ENCODE measurements around the gene TIAL1.

TIAL1 gene, protein sequence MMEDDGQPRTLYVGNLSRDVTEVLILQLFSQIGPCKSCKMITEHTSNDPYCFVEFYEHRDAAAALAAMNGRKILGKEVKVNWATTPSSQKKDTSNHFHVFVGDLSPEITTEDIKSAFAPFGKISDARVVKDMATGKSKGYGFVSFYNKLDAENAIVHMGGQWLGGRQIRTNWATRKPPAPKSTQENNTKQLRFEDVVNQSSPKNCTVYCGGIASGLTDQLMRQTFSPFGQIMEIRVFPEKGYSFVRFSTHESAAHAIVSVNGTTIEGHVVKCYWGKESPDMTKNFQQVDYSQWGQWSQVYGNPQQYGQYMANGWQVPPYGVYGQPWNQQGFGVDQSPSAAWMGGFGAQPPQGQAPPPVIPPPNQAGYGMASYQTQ

DNA sequence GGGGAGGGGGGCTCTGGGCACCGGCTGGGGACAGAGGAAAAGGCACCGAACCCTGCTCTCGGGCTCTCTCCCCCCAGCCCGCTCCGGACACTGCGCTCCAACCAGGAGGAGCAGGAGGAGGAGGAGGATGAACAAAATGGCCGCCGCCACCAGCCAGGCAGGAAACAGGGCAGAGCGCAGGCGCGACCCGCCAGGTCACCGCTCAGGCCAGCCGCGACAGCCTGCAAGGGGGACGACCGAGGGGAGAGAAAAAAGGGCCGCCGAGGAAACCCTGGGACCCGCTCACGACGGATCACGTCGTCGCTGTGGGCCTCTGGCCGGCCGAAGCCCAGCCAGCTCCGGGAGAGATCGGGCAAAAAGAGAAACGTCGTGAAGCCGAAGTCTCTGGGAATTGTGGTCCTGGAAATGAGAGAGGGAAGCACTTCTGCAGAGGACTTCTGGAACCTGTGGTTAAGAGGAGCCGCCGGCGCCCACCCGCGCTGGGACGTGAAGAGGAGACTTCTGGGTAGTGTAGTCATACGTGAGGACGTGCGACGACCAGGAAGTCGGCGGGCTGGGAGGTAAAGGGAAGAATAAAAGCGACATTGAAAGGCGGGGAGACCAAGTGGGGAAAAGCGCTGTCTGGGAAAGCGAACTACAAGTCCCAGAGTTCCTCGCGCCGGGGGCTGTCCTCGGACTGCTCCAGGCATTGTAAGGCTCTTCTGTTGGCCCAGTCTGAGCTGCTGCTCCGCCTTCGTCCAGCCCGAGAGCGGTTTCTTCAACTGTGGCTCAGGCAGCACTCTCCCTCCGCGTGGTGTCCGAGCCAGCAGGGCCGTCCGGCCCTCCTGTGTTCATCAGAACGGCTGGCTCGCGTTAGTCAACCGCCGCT lies at the start of gene TIAL1:
Gene TIAL1 (minus strand): TSS at position 428 of the 868 bp plus-strand sequence. CDS start 499 bp downstream, outside the sequence.
- DNase-seq (ENCODE audit: extremely low read depth, insufficient read length): peak; percentile 97
- no peaks in the 10 kb centered on the region for H3K27me3 ChIP-seq (replicated peaks; ENCODE audit: control insufficient read depth, insufficient read depth, low read length)
- H3K36me3 ChIP-seq (ENCODE audit: control insufficient read depth, insufficient read depth, low read length): no peaks in the 10 kb centered on the region
- TF ChIP-seq, protein P1, sequence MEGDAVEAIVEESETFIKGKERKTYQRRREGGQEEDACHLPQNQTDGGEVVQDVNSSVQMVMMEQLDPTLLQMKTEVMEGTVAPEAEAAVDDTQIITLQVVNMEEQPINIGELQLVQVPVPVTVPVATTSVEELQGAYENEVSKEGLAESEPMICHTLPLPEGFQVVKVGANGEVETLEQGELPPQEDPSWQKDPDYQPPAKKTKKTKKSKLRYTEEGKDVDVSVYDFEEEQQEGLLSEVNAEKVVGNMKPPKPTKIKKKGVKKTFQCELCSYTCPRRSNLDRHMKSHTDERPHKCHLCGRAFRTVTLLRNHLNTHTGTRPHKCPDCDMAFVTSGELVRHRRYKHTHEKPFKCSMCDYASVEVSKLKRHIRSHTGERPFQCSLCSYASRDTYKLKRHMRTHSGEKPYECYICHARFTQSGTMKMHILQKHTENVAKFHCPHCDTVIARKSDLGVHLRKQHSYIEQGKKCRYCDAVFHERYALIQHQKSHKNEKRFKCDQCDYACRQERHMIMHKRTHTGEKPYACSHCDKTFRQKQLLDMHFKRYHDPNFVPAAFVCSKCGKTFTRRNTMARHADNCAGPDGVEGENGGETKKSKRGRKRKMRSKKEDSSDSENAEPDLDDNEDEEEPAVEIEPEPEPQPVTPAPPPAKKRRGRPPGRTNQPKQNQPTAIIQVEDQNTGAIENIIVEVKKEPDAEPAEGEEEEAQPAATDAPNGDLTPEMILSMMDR (IDR thresholded peaks at IDR 0.05; ENCODE audit: insufficient read depth, low read length, poor library complexity, severe bottlenecking): no peak
- peak within 1 kb of the TSS; percentile 83 for H3K4me3 ChIP-seq (replicated peaks; ENCODE audit: low read depth, low read length)

DNA sequence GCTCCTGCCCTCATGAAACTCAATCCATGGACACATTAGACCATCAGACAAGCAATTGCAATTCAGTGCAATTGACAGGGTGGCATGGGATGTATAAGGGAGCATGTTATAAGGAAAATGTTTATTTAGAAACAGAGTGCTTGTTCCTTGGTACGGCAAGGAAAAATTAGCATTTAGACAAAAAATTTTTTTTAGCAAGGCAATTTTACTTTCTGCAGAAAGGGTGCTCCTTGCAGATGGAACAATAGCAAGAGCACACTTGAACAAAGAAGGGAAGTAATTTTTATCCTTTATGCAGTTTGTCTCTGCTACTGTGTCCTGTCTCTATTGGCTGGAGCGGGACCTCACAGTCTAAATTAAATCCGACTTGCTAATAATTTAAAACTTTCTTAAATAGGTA lies 48.2 kb upstream of the TIAL1 start:
- H3K36me3 ChIP-seq (ENCODE audit: control insufficient read depth, insufficient read depth, low read length): no peaks in the 10 kb centered on the region
- DNase-seq (ENCODE audit: extremely low read depth, insufficient read length): no peak
- no peak overlapping the region for H3K4me3 ChIP-seq (replicated peaks; ENCODE audit: low read depth, low read length)
- TF ChIP-seq, protein P1 (IDR thresholded peaks at IDR 0.05; ENCODE audit: insufficient read depth, low read length, poor library complexity, severe bottlenecking): no peak
- H3K27me3 ChIP-seq (replicated peaks; ENCODE audit: control insufficient read depth, insufficient read depth, low read length): no peaks in the 10 kb centered on the region

DNA sequence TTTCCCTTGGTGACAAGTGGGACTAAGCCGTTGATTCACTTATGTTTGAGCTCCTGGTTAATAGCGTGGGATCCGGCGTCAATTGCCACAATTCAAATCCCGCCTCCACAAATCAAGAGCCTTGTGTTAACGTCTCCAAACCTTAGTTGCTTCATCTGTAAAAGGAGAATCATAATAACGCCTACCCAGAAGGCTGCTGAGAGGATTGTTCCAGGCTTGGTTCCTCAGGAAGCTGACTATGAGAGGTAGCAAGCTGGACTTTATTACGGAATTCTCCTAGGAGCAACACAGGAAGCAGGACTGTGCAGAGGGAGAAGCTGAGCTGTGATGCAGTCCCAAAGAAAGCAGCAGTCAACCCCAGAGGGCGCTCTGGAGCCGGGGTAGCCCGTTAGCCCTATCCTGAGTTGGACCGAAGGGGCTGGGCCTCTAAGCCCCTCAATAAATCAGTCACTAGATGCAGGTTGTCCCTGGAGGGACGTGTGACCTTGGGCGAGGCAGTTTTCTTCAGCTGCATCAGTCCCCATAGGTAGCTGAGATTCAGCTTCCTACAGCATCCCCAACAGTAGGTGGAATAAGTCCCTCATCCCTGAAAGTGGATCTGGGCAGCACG lies 47.5 kb upstream of the TIAL1 start:
- TF ChIP-seq, protein P1 (IDR thresholded peaks at IDR 0.05; ENCODE audit: insufficient read depth, low read length, poor library complexity, severe bottlenecking): no peak
- Histone ChIP-seq H3K4me3 (replicated peaks; ENCODE audit: low read depth, low read length) (no peak overlapping the region), H3K36me3 (ENCODE audit: control insufficient read depth, insufficient read depth, low read length) (no peaks in the 10 kb centered on the region), H3K27me3 (replicated peaks; ENCODE audit: control insufficient read depth, insufficient read depth, low read length) (no peaks in the 10 kb centered on the region)
- no peak for DNase-seq (ENCODE audit: extremely low read depth, insufficient read length)

DNA sequence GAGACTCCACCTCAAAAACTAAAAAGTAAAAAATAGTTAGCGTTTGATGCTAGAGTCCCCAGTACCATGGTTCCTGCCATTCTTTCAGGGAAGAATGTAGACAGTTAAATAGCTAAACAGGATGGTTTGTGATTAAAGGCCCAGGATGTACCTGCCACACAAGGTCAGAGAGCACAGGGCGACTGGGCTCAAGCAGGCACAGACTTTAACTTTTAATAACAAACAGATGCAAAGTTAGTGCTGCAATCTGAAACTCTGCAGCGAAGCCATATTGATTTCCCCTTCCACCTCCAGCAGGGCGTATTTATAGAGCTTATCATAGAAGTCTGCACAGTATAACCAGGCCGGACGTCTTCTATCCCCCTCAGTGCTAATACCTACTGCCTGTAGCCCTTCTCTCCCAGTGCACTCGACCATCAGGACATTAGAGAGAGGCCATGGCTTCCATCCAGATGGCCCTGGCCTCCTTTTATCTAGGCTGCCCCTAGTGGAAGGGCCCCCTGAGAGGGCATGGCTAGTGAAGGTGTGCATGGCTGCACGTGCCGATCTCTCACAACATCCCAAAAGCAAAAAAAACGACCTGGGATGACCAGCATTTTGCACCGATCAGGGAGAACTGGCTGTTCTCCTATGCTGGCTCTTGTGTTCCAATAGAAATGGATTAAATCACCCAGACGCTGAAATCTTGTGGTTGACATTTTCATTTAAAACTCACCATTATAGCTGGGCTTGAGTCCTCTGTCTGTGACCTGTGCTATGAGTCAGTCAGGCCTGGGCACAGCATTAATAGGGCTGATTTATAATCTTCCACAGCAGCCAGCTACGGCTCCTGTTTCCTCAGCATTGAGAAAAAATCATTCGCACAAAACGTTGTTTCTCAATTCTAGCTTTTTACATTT lies 46.8 kb upstream of the TIAL1 start:
- TF ChIP-seq, protein P1 (IDR thresholded peaks at IDR 0.05; ENCODE audit: insufficient read depth, low read length, poor library complexity, severe bottlenecking): no peak
- Histone ChIP-seq H3K4me3 (replicated peaks; ENCODE audit: low read depth, low read length) (no peak overlapping the region), H3K36me3 (ENCODE audit: control insufficient read depth, insufficient read depth, low read length) (no peaks in the 10 kb centered on the region), H3K27me3 (replicated peaks; ENCODE audit: control insufficient read depth, insufficient read depth, low read length) (no peaks in the 10 kb centered on the region)
- DNase-seq (ENCODE audit: extremely low read depth, insufficient read length): no peak

DNA sequence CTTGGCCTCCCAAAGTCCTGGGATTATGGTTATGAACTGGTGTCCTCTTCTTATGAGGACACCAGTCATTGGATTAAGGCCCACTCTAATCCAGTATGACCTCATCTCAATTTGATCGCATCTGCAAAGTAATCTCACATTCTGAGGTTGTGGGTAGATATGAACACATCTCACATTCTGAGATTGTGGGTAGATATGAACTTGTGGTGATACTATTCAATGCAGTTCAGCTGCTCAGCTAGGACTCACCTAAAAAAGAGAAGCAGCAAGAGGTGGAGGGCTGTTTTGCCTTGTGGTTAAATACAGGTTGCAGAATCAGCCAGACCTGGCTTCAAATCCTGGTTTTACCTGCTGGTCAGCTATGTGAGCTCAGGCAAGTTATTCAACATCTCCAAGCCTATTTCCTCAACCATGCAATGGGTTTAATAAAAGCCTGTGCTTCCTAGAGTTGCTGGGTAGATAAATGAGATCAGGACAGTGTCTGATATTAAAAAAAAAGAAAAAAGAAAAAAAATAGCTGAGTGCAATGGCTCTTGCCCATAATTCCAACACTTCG lies 45.9 kb upstream of the TIAL1 start:
- Histone ChIP-seq H3K4me3 (replicated peaks; ENCODE audit: low read depth, low read length) (no peak overlapping the region), H3K27me3 (replicated peaks; ENCODE audit: control insufficient read depth, insufficient read depth, low read length) (no peaks in the 10 kb centered on the region), H3K36me3 (ENCODE audit: control insufficient read depth, insufficient read depth, low read length) (no peaks in the 10 kb centered on the region)
- DNase-seq (ENCODE audit: extremely low read depth, insufficient read length): no peak
- TF ChIP-seq, protein P1 (IDR thresholded peaks at IDR 0.05; ENCODE audit: insufficient read depth, low read length, poor library complexity, severe bottlenecking): no peak

Measured in GM06990 (cell line).